Stomach (tissue), 4 donors: ENCODE measurements around the gene SLC22A15.

ENCODE experiments used
- EP300 ChIP-seq: sonication (generic); formaldehyde crosslinking; IDR thresholded peaks from one replicate; pipeline ENCODE4 v1.6.1; 2017; ENCODE audit warnings: antibody characterized with exemption
- TF ChIP-seq, protein P1 (sequence below), 7 experiments: fragments of 450-650 bp in 4 of 7; fragments of 200-600 bp in 3 of 7; sonication (generic) in 3 of 7; IDR thresholded peaks; one replicate each; pipeline ENCODE4 v1.5.1; 2016 to 2019; ENCODE audit warnings: antibody characterized with exemption in 7 of 7, control low read depth in 2 of 7, mild to moderate bottlenecking in 1 of 7

- TF ChIP-seq EP300: no peak
- TF ChIP-seq, protein P1, sequence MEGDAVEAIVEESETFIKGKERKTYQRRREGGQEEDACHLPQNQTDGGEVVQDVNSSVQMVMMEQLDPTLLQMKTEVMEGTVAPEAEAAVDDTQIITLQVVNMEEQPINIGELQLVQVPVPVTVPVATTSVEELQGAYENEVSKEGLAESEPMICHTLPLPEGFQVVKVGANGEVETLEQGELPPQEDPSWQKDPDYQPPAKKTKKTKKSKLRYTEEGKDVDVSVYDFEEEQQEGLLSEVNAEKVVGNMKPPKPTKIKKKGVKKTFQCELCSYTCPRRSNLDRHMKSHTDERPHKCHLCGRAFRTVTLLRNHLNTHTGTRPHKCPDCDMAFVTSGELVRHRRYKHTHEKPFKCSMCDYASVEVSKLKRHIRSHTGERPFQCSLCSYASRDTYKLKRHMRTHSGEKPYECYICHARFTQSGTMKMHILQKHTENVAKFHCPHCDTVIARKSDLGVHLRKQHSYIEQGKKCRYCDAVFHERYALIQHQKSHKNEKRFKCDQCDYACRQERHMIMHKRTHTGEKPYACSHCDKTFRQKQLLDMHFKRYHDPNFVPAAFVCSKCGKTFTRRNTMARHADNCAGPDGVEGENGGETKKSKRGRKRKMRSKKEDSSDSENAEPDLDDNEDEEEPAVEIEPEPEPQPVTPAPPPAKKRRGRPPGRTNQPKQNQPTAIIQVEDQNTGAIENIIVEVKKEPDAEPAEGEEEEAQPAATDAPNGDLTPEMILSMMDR (IDR thresholded peaks at IDR 0.05): no peak
These were observed 90.7 kb downstream of the SLC22A15 start for GRCh38 chr1:116066868-116067565.
